COLO829 (cell line): Measurements from ENCODE around the gene BPHL.
"Not testable (repeated sequence)": the region's sequence is repeated elsewhere in the genome, so short reads cannot be mapped to it uniquely, and the experiment has no call there.

ENCODE experiments used
- DNase-seq: peaks from one replicate; pipeline ENCODE4 v3.0.0; 2012; ENCODE audit warnings: low spot score

Gene BPHL

DNA sequence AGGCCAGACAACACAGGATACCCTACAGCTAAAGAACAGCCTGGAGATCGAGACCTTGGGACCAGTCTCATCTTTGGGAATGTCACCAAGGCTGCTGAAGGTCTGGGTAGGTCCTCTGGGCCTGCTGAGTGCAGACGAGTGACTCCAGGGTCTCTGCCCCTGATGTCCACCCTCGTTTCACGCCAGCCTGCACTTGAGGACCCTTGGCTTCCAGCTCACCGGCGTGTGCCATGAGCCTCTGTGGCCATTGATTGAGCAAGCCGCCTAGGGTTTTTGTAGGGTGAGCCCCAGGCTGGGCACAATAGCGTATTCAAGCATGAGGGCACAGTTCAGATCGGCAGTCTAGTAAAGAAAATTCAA lies 4.3 kb downstream of the BPHL start:
- no peak for DNase-seq

- no peak for DNase-seq
Measured at GRCh38 chr6:3124667-3125066, 6.2 kb downstream of the BPHL start.

DNA sequence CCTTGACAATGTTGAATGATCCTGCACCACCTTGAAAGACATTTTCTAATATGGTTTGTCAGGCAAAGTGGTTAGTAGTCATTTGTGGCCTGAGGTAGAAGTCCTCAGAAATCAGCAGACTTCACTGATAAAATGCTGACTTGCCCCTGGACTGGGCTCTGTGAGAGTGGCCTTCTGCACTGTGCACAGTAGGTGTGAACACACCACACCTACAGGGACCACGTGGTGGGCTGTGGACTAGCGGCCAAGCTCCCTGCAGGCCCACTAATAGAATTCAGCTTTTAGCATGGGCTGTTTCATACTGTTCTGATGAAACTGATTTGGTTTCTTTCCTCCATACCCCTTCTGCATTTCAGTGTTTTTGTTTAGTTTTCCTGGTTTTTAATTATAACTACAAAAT lies 7.3 kb downstream of the BPHL start:
- no peak for DNase-seq

- DNase-seq: no peak
Measured at GRCh38 chr6:3128356-3129108, 10.0 kb downstream of the BPHL start.

- no peak for DNase-seq
Measured at GRCh38 chr6:3131695-3132094, 13.2 kb downstream of the BPHL start.

DNA sequence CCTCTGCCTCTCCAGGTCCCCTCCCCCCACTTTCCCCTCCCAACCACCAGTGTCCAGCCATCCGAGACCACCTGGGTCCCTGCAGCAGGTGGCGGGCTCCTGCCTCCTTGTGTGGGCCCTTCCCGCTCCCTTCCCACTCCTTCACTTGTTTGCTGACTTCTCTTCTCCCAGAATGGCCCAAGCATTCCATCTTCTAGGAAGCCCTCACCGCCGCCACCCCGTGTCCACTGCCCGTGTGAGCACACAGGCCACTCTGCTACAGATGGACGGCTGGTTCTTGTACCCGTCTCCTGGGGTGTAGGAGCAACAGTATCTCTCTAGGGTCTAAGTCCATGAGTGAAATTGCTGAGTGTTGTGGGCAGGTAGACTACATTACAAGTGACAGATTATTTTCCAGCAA lies 15.0 kb downstream of the BPHL start:
- DNase-seq: no peak

DNA sequence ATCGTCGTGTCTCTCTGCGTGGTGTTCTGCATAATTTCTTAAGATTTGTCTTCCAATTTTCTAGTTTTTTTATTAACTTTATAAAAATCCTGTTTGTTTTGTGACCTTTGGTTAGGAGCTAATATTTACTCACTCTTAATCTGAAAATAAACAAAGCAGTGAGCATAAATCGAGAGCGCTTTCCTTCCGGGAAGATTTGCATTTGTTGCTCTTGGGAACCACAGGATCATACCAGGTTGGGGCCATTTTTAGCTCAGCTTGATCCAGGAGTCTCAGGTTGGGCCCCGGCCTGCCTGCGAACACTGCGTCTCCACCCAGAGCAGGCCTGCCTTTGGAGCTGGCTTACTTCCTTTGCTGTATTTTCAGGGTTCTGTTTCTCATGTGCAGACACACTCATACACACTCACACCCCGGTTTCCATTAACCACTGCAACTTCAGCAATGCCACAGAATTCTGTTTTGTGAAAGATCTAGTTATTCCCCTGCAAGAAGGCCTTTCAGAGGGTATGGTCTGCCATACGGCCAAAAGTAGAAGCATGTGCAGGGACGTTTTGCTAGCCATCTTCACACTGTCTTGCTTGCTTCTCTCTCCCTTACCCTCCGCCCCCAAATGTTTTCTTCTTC lies 17.3 kb downstream of the BPHL start:
- DNase-seq: no peak

- DNase-seq: no peak
Measured at GRCh38 chr6:3136292-3137011, 17.9 kb downstream of the BPHL start.

- DNase-seq: no peak
Measured at GRCh38 chr6:3137057-3137777, 18.7 kb downstream of the BPHL start.

GRCh38 chr6:3137873-3138272 lies 19.4 kb downstream of the BPHL start:
- DNase-seq: not testable (repeated sequence)

GRCh38 chr6:3138341-3138740 lies 19.8 kb downstream of the BPHL start:
- no peak for DNase-seq

- DNase-seq: peak; percentile 45
Measured at GRCh38 chr6:3139090-3139903, 20.8 kb downstream of the BPHL start.

- no peak for DNase-seq
Measured at GRCh38 chr6:3140201-3140600, 21.7 kb downstream of the BPHL start.

DNA sequence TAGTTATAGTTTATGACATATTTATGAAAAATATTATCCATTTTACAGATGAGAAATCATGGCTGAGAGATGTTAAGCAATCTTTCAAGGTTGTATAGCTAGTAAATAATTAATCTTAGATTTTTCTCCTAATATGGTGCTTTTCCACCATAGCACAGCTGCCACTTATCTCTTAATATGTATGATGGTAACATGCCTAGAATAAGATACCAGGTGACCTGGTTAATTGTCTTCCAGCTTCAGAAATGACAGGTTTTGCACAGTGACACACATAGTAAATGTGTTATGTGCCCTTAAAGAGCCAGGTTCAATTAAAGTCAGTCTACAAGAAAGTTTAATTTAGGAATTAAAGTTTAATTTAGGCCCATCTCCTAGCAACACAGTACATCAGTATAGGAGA lies 24.0 kb downstream of the BPHL start:
- no peak for DNase-seq

DNA sequence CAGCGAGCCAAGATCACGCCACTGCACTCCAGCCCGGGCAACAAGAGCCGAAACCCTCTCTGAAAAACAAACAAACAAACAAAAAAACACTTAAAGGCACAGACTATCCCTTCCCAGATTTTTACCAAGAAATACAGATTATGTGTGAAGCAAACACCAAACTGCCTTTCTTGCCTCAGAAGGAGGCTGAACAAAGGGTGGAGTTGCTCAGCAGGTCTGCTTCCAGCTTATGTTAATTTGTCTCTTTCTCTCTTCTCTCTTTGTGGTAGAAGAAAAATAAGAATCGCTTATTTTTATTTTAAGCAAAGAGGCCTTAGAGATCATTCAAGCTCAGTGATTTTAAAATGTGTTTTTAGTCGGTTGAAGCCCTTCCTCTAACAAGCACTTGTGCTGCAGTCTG lies 24.6 kb downstream of the BPHL start:
- no peak for DNase-seq

DNA sequence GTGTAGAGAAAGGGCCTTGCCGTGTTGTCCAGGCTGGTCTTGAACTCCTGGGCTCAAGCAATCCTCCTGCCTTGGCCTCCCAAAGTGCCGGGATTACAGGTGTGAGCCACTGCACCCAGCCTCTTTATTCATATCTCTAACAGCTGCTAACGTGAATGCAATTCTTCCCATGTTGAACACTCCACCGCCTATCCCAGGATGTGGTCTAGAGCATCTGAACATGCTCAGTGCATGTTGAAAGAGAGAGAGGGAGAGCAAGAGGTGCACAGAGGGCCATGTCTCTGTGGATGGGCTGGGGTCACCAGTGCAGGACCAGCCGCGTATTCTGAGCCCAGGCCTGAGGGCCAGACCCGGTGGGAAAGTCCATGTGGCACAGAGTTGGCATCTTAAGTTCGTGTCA lies 26.1 kb downstream of the BPHL start:
- no peak for DNase-seq

GRCh38 chr6:3147914-3148757 lies 29.6 kb downstream of the BPHL start:
- no peak for DNase-seq

DNA sequence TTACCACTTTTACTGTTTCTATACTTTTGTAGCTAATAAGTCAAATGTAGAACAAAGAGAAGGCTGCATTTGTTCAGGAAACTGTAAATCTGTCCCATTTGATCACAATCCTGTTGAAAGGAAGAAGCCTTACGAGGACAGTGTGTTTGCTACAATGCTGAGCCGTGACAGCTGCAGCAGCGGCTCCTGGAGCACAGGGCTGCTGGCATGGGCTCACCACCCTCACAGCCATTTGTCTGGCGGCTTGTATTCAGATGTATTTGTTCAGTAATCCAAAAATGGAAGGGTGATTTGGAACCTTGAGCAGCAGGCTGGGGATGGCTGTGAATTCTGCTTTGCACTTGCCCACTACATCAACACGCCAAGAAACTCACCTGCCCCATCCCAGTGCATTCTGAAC lies 33.2 kb downstream of the BPHL start:
- no peak for DNase-seq

GRCh38 chr6:3152689-3153088 lies 34.2 kb downstream of the BPHL start:
- DNase-seq: no peak

DNA sequence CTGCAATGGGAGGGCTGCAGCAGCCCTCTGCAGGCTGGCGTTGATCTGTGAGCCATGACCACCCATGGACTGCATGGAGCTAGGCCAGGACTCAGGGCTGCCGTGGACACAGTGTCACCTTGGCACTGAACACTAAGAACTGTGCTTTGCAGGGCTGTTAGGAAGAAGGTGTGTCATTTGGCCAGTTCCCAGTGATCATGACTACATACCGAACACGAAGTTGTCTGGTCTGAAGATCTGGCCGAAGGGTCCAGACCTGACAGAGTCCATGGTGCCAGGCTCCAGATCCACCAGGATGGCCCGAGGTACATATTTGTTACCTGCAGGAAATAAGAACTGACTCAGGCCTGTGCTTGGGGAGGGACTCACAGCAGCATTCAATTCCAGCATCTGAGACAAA lies 36.9 kb downstream of the BPHL start:
- DNase-seq: not testable (repeated sequence)
